G401 (cell line): ENCODE measurements around the gene SIRT1. TPM values are rescaled to one million over a fixed set of nuclear protein-coding genes. Genes with fewer than 3 reads are reported as not detected.
"Not testable (repeated sequence)": the region's sequence is repeated elsewhere in the genome, so short reads cannot be mapped to it uniquely, and the experiment has no call there.

Experiments used
- DNase-seq: peaks from one replicate; pipeline ENCODE4 v3.0.0-alpha.2; 2015; ENCODE audit warnings: low spot score
- in situ Hi-C: cut with HindIII; loops from 2 replicates; pipeline ENCODE4 v1.10.0; 2016; ENCODE audit warnings: low sequenced_read_pairs, mixed read lengths
- total RNA-seq: library from RNA; depleted of rRNA; stranded (reverse); fragments of >200 nt; shearing (Covaris generic); gene quantifications from 2 replicates; pipeline ENCODE4 v1.2.3, GENCODE V29; 2014

The SIRT1 gene
- total RNA-seq, 1 experiment from 2014 or later, result 27.2 TPM

GRCh38 chr10:67869996-67870395, 14.5 kb upstream of the SIRT1 start:
- in situ Hi-C loops, result no loop called here
- DNase-seq, result no peak

- no peak for DNase-seq
- in situ Hi-C loops, result no loop called here
These were observed 8.9 kb upstream of the SIRT1 start for GRCh38 chr10:67875340-67876238.

- DNase-seq, in situ Hi-C loops: not testable (repeated sequence)
These were observed 7.0 kb upstream of the SIRT1 start for GRCh38 chr10:67877421-67877820.

- no peak for DNase-seq
- in situ Hi-C loops, result no loop called here
These were observed 6.3 kb upstream of the SIRT1 start for GRCh38 chr10:67878133-67878532.

- no peak for DNase-seq
- in situ Hi-C loops, result no loop called here
These were observed 645 bp upstream of the SIRT1 start for GRCh38 chr10:67883710-67884312.

- in situ Hi-C loops, result no loop called here
- DNase-seq, result peak; percentile 67
These were observed 600 bp downstream of the SIRT1 start for GRCh38 chr10:67884842-67885670.

GRCh38 chr10:67893637-67894036, 9.2 kb downstream of the SIRT1 start:
- no peak for DNase-seq
- in situ Hi-C loops, result no loop called here

- DNase-seq, result no peak
- in situ Hi-C loops, result no loop called here
These were observed 19.1 kb downstream of the SIRT1 start for GRCh38 chr10:67903581-67903980.

- in situ Hi-C loops, result no loop called here
- DNase-seq, result no peak
These were observed 28.0 kb downstream of the SIRT1 start for GRCh38 chr10:67912331-67912946.

GRCh38 chr10:67914777-67915340, 30.4 kb downstream of the SIRT1 start:
- DNase-seq, result no peak
- in situ Hi-C loops, result no loop called here

- no peak for DNase-seq
- in situ Hi-C loops, result no loop called here
These were observed 32.7 kb downstream of the SIRT1 start for GRCh38 chr10:67917169-67917568.

GRCh38 chr10:67917679-67918078, 33.2 kb downstream of the SIRT1 start:
- DNase-seq, result no peak
- in situ Hi-C loops, result no loop called here

GRCh38 chr10:67921065-67921464, 36.6 kb downstream of the SIRT1 start:
- DNase-seq, result no peak
- in situ Hi-C loops, result no loop called here

GRCh38 chr10:67923551-67923950, 39.1 kb downstream of the SIRT1 start:
- no peak for DNase-seq

GRCh38 chr10:67924136-67924535, 39.7 kb downstream of the SIRT1 start:
- no peak for DNase-seq
- in situ Hi-C loops, result no loop called here

More at GRCh38 chr10:67923551-67923950, 39.1 kb downstream of the SIRT1 start:
- in situ Hi-C loops, result no loop called here

GRCh38 chr10:67925449-67926005, 41.1 kb downstream of the SIRT1 start:
- in situ Hi-C loops, result no loop called here
- DNase-seq, result no peak

GRCh38 chr10:67926951-67927350, 42.5 kb downstream of the SIRT1 start:
- no peak for DNase-seq
- in situ Hi-C loops, result no loop called here

GRCh38 chr10:67933199-67933598, 48.7 kb downstream of the SIRT1 start:
- in situ Hi-C loops, result no loop called here
- no peak for DNase-seq

GRCh38 chr10:67934336-67934735, 49.9 kb downstream of the SIRT1 start:
- DNase-seq, result no peak
- in situ Hi-C loops, result no loop called here
